Panc1 (cell line): ENCODE data around the gene BCAS3. TPM values are rescaled to one million over a fixed set of nuclear protein-coding genes. Genes with fewer than 3 reads are reported as not detected.

ENCODE experiments used
- ATAC-seq: fragments of 200-7000 bp; cut with Tn5 transposase; 2 replicates; pipeline ENCODE4 v1.9.1; 2020; ENCODE audit warnings: mild to moderate bottlenecking, moderate library complexity
- BruUV-seq: library from RNA; stranded (reverse); fragments of 400-500 nt; replicated peaks from 2 replicates; lab custom pipeline; 2021; lab: Mats Ljungman, UMichigan
- CTCF ChIA-PET: fragments of 300-600 bp; sonication (Branson Sonifier 250); formaldehyde crosslinking; loops from one replicate; lab custom pipeline; 2022; ENCODE audit warnings: antibody characterized with exemption; lab: Charles Lee
- POLR2A ChIA-PET: fragments of 300-600 bp; sonication (Branson Sonifier 250); formaldehyde crosslinking; loops from one replicate; lab custom pipeline; 2022; ENCODE audit warnings: antibody characterized with exemption; lab: Charles Lee
- DNase-seq: peaks from one replicate; pipeline ENCODE4 v3.0.0-alpha.2; 2010; ENCODE audit warnings: low read depth, low spot score
- H3K27ac ChIP-seq: 2 replicates; pipeline ENCODE4 v1.5.1; 2011; ENCODE audit warnings: mild to moderate bottlenecking, low read length, inconsistent platforms
- H3K27me3 ChIP-seq: fragments of 200-500 bp; sonication (Bioruptor generic); 2 replicates; pipeline ENCODE4 v1.6.0; 2014; ENCODE audit warnings: low read length, inconsistent platforms; ENCODE audit not compliant: control insufficient read depth, insufficient read depth
- H3K36me3 ChIP-seq: fragments of 200-500 bp; sonication (Bioruptor generic); 2 replicates; pipeline ENCODE4 v1.5.1; 2014; ENCODE audit warnings: inconsistent platforms, mild to moderate bottlenecking, low read length, moderate library complexity; ENCODE audit not compliant: control insufficient read depth, insufficient read depth
- H3K4me1 ChIP-seq: 2 replicates; pipeline ENCODE4 v1.5.1; 2011; ENCODE audit warnings: inconsistent platforms, mild to moderate bottlenecking, low read length, moderate library complexity; ENCODE audit not compliant: control insufficient read depth, insufficient read depth
- H3K4me3 ChIP-seq, 2 experiments: 2 replicates each; pipeline ENCODE4 v1.5.1; 2011 to 2012; ENCODE audit warnings: low read depth in 2 of 2, low read length in 2 of 2, mild to moderate bottlenecking in 2 of 2, inconsistent platforms in 1 of 2, moderate library complexity in 1 of 2
- H3K9me3 ChIP-seq: fragments of 200-500 bp; sonication (Bioruptor generic); 2 replicates; pipeline ENCODE4 v1.5.1; 2014; ENCODE audit warnings: low read depth, mild to moderate bottlenecking, inconsistent platforms, low read length, moderate library complexity; ENCODE audit not compliant: control insufficient read depth, insufficient read depth
- POLR2AphosphoS5 ChIP-seq: IDR thresholded peaks from 2 replicates; pipeline ENCODE4 v1.6.1; 2012; ENCODE audit warnings: mild to moderate bottlenecking, low read depth, low read length, moderate library complexity
- SIN3A ChIP-seq: IDR thresholded peaks from 2 replicates; pipeline ENCODE4 v1.6.1; 2012; ENCODE audit warnings: low read depth, mild to moderate bottlenecking, low read length, moderate library complexity, borderline replicate concordance; ENCODE audit not compliant: insufficient read depth
- TCF7L2 ChIP-seq: IDR thresholded peaks from 2 replicates; pipeline ENCODE4 v1.6.1; 2011; ENCODE audit warnings: mild to moderate bottlenecking, low read depth, low read length, inconsistent platforms
- in situ Hi-C: cut with HindIII; loops from 2 replicates; pipeline ENCODE4 v1.10.0; 2016; ENCODE audit warnings: low sequenced_read_pairs, low pct_unique_long_range_greater_than_20kb
- intact Hi-C: fragments of 100-400 bp; cut with micrococcal nuclease; formaldehyde crosslinking; loops from one replicate; pipeline ENCODE4 v1.10.0; 2022; ENCODE audit not compliant: unreplicated experiment
- total RNA-seq: library from RNA; stranded (reverse); gene quantifications from one replicate; pipeline ENCODE4 v1.2.1, GENCODE V29; 2021; ENCODE audit not compliant: unreplicated experiment
- TF ChIP-seq, protein P1 (sequence below): fragments of 450-650 bp; IDR thresholded peaks from 2 replicates; pipeline ENCODE4 v1.5.1; 2017; ENCODE audit warnings: mild to moderate bottlenecking
- TF ChIP-seq, protein P2 (sequence below), 2 experiments: IDR thresholded peaks; 2 replicates each; pipeline ENCODE4 v1.6.1; 2011 to 2012; ENCODE audit warnings: low read depth in 2 of 2, control low read depth in 1 of 2, low read length in 1 of 2, mild to moderate bottlenecking in 1 of 2, moderate library complexity in 1 of 2; ENCODE audit not compliant: insufficient read depth in 1 of 2

BCAS3 gene
- total RNA-seq, 1 experiment from 2014 or later = 9.3 TPM

- ChIA-PET POLR2A (no interaction called here), CTCF (interaction anchor here (0.6 to 0.8 kb wide), 4 partner anchors 9 to 676 kb away, joined by 3 to 7 read pairs (median 6); no protein-coding TSS in a partner anchor)
- TF ChIP-seq TCF7L2 (no peak), POLR2AphosphoS5 (no peak), SIN3A (no peak)
- TF ChIP-seq, protein P1, sequence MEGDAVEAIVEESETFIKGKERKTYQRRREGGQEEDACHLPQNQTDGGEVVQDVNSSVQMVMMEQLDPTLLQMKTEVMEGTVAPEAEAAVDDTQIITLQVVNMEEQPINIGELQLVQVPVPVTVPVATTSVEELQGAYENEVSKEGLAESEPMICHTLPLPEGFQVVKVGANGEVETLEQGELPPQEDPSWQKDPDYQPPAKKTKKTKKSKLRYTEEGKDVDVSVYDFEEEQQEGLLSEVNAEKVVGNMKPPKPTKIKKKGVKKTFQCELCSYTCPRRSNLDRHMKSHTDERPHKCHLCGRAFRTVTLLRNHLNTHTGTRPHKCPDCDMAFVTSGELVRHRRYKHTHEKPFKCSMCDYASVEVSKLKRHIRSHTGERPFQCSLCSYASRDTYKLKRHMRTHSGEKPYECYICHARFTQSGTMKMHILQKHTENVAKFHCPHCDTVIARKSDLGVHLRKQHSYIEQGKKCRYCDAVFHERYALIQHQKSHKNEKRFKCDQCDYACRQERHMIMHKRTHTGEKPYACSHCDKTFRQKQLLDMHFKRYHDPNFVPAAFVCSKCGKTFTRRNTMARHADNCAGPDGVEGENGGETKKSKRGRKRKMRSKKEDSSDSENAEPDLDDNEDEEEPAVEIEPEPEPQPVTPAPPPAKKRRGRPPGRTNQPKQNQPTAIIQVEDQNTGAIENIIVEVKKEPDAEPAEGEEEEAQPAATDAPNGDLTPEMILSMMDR = no peak; the same call in 1 of the 2 replicates
- TF ChIP-seq, protein P2, sequence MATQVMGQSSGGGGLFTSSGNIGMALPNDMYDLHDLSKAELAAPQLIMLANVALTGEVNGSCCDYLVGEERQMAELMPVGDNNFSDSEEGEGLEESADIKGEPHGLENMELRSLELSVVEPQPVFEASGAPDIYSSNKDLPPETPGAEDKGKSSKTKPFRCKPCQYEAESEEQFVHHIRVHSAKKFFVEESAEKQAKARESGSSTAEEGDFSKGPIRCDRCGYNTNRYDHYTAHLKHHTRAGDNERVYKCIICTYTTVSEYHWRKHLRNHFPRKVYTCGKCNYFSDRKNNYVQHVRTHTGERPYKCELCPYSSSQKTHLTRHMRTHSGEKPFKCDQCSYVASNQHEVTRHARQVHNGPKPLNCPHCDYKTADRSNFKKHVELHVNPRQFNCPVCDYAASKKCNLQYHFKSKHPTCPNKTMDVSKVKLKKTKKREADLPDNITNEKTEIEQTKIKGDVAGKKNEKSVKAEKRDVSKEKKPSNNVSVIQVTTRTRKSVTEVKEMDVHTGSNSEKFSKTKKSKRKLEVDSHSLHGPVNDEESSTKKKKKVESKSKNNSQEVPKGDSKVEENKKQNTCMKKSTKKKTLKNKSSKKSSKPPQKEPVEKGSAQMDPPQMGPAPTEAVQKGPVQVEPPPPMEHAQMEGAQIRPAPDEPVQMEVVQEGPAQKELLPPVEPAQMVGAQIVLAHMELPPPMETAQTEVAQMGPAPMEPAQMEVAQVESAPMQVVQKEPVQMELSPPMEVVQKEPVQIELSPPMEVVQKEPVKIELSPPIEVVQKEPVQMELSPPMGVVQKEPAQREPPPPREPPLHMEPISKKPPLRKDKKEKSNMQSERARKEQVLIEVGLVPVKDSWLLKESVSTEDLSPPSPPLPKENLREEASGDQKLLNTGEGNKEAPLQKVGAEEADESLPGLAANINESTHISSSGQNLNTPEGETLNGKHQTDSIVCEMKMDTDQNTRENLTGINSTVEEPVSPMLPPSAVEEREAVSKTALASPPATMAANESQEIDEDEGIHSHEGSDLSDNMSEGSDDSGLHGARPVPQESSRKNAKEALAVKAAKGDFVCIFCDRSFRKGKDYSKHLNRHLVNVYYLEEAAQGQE (IDR thresholded peaks at IDR 0.05; ENCODE audit: insufficient read depth in 1 of 2, low read depth in 2 of 2, low read length in 1 of 2) = no peak
- peaks cover 15% of the 10 kb centered on the region for H3K4me1 ChIP-seq
- H3K4me3 ChIP-seq = peak within 1 kb of the TSS; percentile 55 to 79
- in situ Hi-C loops (no loop called here), intact Hi-C loops (loop anchor here (10.0 kb wide), 1 partner anchor 395 kb away; no protein-coding TSS in a partner anchor)
- peak within 1 kb of the TSS; percentile 85 for H3K27ac ChIP-seq
- ATAC-seq (peak; percentile 87), DNase-seq (no peak)
- H3K36me3 ChIP-seq = no peaks in the 10 kb centered on the region
- no peaks in the 10 kb centered on the region for H3K27me3 ChIP-seq
- no TSS peak for BruUV-seq
- no peaks in the 10 kb centered on the region for H3K9me3 ChIP-seq
Measured at GRCh38 chr17:61399131-61400065, 721.7 kb downstream of the BCAS3 start, which contains the start of gene TBX2. TBX2 (plus strand) TSS chr17:61399843; CDS start chr17:61400177, 334 bp downstream.

GRCh38 chr17:61400066-61400716 lies 722.5 kb downstream of the BCAS3 start:
- POLR2A ChIA-PET = no interaction called here
- in situ Hi-C loops (no loop called here), intact Hi-C loops (no loop called here)
- no peaks in the 10 kb centered on the region for H3K27me3 ChIP-seq
- DNase-seq (no peak), ATAC-seq (peak; percentile 61)
- H3K4me1 ChIP-seq = peaks cover 7% of the 10 kb centered on the region
- no TSS peak for BruUV-seq
- TF ChIP-seq TCF7L2 = no peak
- TF ChIP-seq, protein P2 (IDR thresholded peaks at IDR 0.05; ENCODE audit: insufficient read depth in 1 of 2, low read depth in 2 of 2, low read length in 1 of 2) = no peak
- TF ChIP-seq POLR2AphosphoS5 = no peak
- TF ChIP-seq SIN3A = 0 out of 2 replicates have a peak, but pooled peaks have one; percentile 17
- no peaks in the 10 kb centered on the region for H3K36me3 ChIP-seq
- no peaks in the 10 kb centered on the region for H3K9me3 ChIP-seq
- H3K27ac ChIP-seq = peak overlapping the region; percentile 85
- peak overlapping the region; percentile 55 to 79 for H3K4me3 ChIP-seq
- CTCF ChIA-PET = interaction anchor here (0.6 to 0.8 kb wide), 3 partner anchors 8 to 150 kb away, joined by 3 to 4 read pairs (median 4); no protein-coding TSS in a partner anchor
